Endothelial cell of umbilical vein (primary cell): Measurements from ENCODE around the gene PDK3. TPM values are rescaled to one million over a fixed set of nuclear protein-coding genes. Genes with fewer than 3 reads are reported as not detected.

Experiments
- BruUV-seq: library from RNA; stranded (reverse); fragments of 400-500 nt; replicated peaks from 2 replicates; lab custom pipeline; 2021; lab: Mats Ljungman, UMichigan
- CTCF ChIA-PET: fragments of 300-600, 350-600 bp; sonication (Branson Sonifier 250); formaldehyde crosslinking; loops from one replicate; lab custom pipeline; 2021; ENCODE audit warnings: antibody characterized with exemption, inconsistent platforms; lab: Charles Lee
- POLR2A ChIA-PET: fragments of 300-600, 350-600 bp; sonication (Branson Sonifier 250); formaldehyde crosslinking; loops from one replicate; lab custom pipeline; 2021; ENCODE audit warnings: antibody characterized with exemption, inconsistent platforms; lab: Charles Lee
- DNase-seq: peaks from one replicate; pipeline ENCODE4 v3.0.0-alpha.2; 2011; ENCODE audit warnings: low read depth, low spot score
- FAIRE-seq: peaks from 2 replicates; lab custom pipeline; 2011; peaks lifted over from hg19 to GRCh38; lab: Jason Lieb, UNC
- H2AFZ ChIP-seq: 2 replicates; pipeline ENCODE4 v1.6.0; 2012; ENCODE audit warnings: low read depth, low read length, control low read depth, inconsistent platforms
- H3K27ac ChIP-seq: 2 replicates; pipeline ENCODE4 v1.5.1; 2011; ENCODE audit warnings: low read depth, mild to moderate bottlenecking, control low read depth, low read length, moderate library complexity; ENCODE audit not compliant: insufficient read depth
- H3K27me3 ChIP-seq, 2 experiments: 2 replicates each; pipeline versions ENCODE4 v1.6.0 to v1.6.1; 2011; ENCODE audit warnings: low read length in 2 of 2, mixed read lengths in 1 of 2; ENCODE audit not compliant: control insufficient read depth in 2 of 2, insufficient read depth in 2 of 2
- H3K36me3 ChIP-seq, 2 experiments: 2 replicates in 1 of 2; 3 replicates in 1 of 2; pipeline ENCODE4 v1.5.1; 2011; ENCODE audit warnings: low read length in 2 of 2, mild to moderate bottlenecking in 1 of 2, moderate library complexity in 1 of 2; ENCODE audit not compliant: control insufficient read depth in 2 of 2, insufficient read depth in 2 of 2; ENCODE audit errors: extremely low read depth in 1 of 2
- H3K4me1 ChIP-seq: 3 replicates; pipeline ENCODE4 v1.5.1; 2011; ENCODE audit warnings: mild to moderate bottlenecking, low read length; ENCODE audit not compliant: control insufficient read depth, insufficient read depth; ENCODE audit errors: extremely low read depth
- H3K4me2 ChIP-seq: 2 replicates; pipeline ENCODE4 v1.6.1; 2011; ENCODE audit warnings: low read length, control low read depth, mixed read lengths; ENCODE audit not compliant: insufficient read depth
- H3K4me3 ChIP-seq, 3 experiments: fragments of 200-600 bp in 1 of 3; sonication (generic), shearing (Covaris generic) in 1 of 3; replicated peaks in 1 of 3; 2 replicates each; pipeline ENCODE4 v1.5.1; 2011 to 2016; ENCODE audit warnings: control low read depth in 3 of 3, low read length in 3 of 3, mild to moderate bottlenecking in 2 of 3, inconsistent platforms in 1 of 3, low read depth in 1 of 3, moderate library complexity in 1 of 3; ENCODE audit not compliant: insufficient read depth in 1 of 3
- H3K79me2 ChIP-seq: 2 replicates; pipeline ENCODE4 v1.6.0; 2012; ENCODE audit warnings: low read length, inconsistent platforms; ENCODE audit not compliant: control insufficient read depth, insufficient read depth
- H3K9ac ChIP-seq: replicated peaks from 2 replicates; pipeline ENCODE3; 2011; ENCODE audit warnings: low read length, control low read depth; ENCODE audit not compliant: insufficient read depth; ENCODE audit errors: extremely low read depth
- H3K9me1 ChIP-seq: replicated peaks from 3 replicates; pipeline ENCODE4 v1.6.0; 2011; ENCODE audit warnings: mild to moderate bottlenecking, low read length; ENCODE audit not compliant: control insufficient read depth, insufficient read depth; ENCODE audit errors: extremely low read depth
- H3K9me3 ChIP-seq: replicated peaks from 2 replicates; pipeline ENCODE4 v1.5.1; 2012; ENCODE audit warnings: low read length, inconsistent platforms; ENCODE audit not compliant: control insufficient read depth, insufficient read depth
- H4K20me1 ChIP-seq: replicated peaks from 2 replicates; pipeline ENCODE3; 2011; ENCODE audit warnings: mild to moderate bottlenecking, low read length; ENCODE audit not compliant: control insufficient read depth, insufficient read depth; ENCODE audit errors: extremely low read depth
- CTCF ChIP-seq, 2 donors: IDR thresholded peaks; 1 replicate in 1 of 2; 2 replicates in 1 of 2; pipeline ENCODE4 v1.5.1; 2011; ENCODE audit warnings: low read length in 2 of 2, mild to moderate bottlenecking in 2 of 2, moderate library complexity in 2 of 2, control low read depth in 1 of 2, inconsistent platforms in 1 of 2, low read depth in 1 of 2; ENCODE audit not compliant: insufficient read depth in 1 of 2; ENCODE audit errors: extremely low read depth in 1 of 2
- EZH2 ChIP-seq: IDR thresholded peaks from 2 replicates; pipeline ENCODE4 v1.6.1; 2012; ENCODE audit warnings: borderline replicate concordance, low read depth, mild to moderate bottlenecking, moderate library complexity, low read length, inconsistent platforms; ENCODE audit not compliant: severe bottlenecking
- FOS ChIP-seq: IDR thresholded peaks from 2 replicates; pipeline ENCODE4 v1.6.1; 2011; ENCODE audit warnings: mild to moderate bottlenecking, low read length, moderate library complexity, borderline replicate concordance; ENCODE audit not compliant: insufficient read depth
- GATA2 ChIP-seq: IDR thresholded peaks from 2 replicates; pipeline ENCODE4 v1.7.0; 2011; ENCODE audit warnings: low read depth, mild to moderate bottlenecking, moderate library complexity, mixed read lengths, low read length; ENCODE audit not compliant: insufficient read length, insufficient read depth
- JUN ChIP-seq: IDR thresholded peaks from 2 replicates; pipeline ENCODE4 v1.6.1; 2011; ENCODE audit warnings: borderline replicate concordance, low read depth; ENCODE audit not compliant: insufficient read length, insufficient read depth
- MAX ChIP-seq: IDR thresholded peaks from 2 replicates; pipeline ENCODE4 v1.6.1; 2011; ENCODE audit not compliant: insufficient read depth, insufficient read length
- MYC ChIP-seq: IDR thresholded peaks from one replicate; pipeline ENCODE4 v1.6.1; 2011; ENCODE audit warnings: mild to moderate bottlenecking, low read depth, low read length
- POLR2A ChIP-seq: IDR thresholded peaks from 2 replicates; pipeline ENCODE4 v1.6.1; 2012; ENCODE audit warnings: low read depth, mild to moderate bottlenecking, control low read depth, low read length
- POLR2AphosphoS5 ChIP-seq: IDR thresholded peaks from 2 replicates; pipeline ENCODE4 v1.6.1; 2012; ENCODE audit warnings: low read depth, mild to moderate bottlenecking, control low read depth, low read length, moderate library complexity; ENCODE audit not compliant: insufficient read depth
- dilution Hi-C: fragments of 300-500 bp; cut with MboI; formaldehyde crosslinking; loops from one replicate; pipeline ENCODE4 v1.15.0; 2019; ENCODE audit warnings: low sequenced_read_pairs; ENCODE audit not compliant: extremely low pct_ligation_motif_present
- intact Hi-C: fragments of 100-400 bp; cut with micrococcal nuclease; formaldehyde crosslinking; loops from one replicate; pipeline ENCODE4 v1.10.0; 2022
- polyA plus RNA-seq, 4 experiments: library from polyadenylated mRNA; depleted of rRNA in 3 of 4; stranded (reverse) in 3 of 4; unstranded in 1 of 4; fragments of >200 nt; gene quantifications; 2 replicates each; pipeline versions ENCODE4 v1.2.1 to v1.2.3, GENCODE V29; 2011 to 2012; ENCODE audit warnings: missing spikeins in 1 of 4
- total RNA-seq: library from RNA; stranded (reverse); gene quantifications from 2 replicates; pipeline ENCODE4 v1.2.3, GENCODE V29; 2021

PDK3 gene
- total and polyA plus RNA-seq, 2 donors (not counting 3 experiments of a cell fraction or from before 2014, with no cell fraction given), result 3.0 to 5.9 TPM

- Histone ChIP-seq H3K4me2 (no peak overlapping the region), H3K9me3 (no peaks in the 10 kb centered on the region), H2AFZ (no peak overlapping the region), H4K20me1 (no peaks in the 10 kb centered on the region), H3K9me1 (no peaks in the 10 kb centered on the region), H3K27ac (no peak overlapping the region), H3K4me3 (no peak overlapping the region), H3K27me3 (no peaks in the 10 kb centered on the region), H3K36me3 (no peaks in the 10 kb centered on the region), H3K9ac (no peak overlapping the region), H3K79me2 (no peaks in the 10 kb centered on the region), H3K4me1 (peaks cover 12% of the 10 kb centered on the region)
- dilution Hi-C loops (no loop called here), intact Hi-C loops (no loop called here)
- ChIA-PET CTCF (no interaction called here), POLR2A (no interaction called here)
- FAIRE-seq (no peak), DNase-seq (no peak)
- TF ChIP-seq POLR2AphosphoS5 (no peak), FOS (no peak), JUN (no peak), MAX (no peak), MYC (no peak), POLR2A (no peak), EZH2 (no peak), GATA2 (no peak), CTCF (IDR thresholded peaks at IDR 0.05; ENCODE audit: extremely low read depth in 1 of 2, insufficient read depth in 1 of 2, low read depth in 1 of 2, low read length in 2 of 2) (no peak)
- no TSS peak for BruUV-seq
Observed at GRCh38 chrX:24491741-24492140, 26.7 kb downstream of the PDK3 start.
